ENCODE results near the gene PCID2.

PCID2 gene

GRCh38 chr13:113151745-113152690 lies 56.5 kb downstream of the PCID2 start:
- no peak for DNase-seq (ENCODE audit: insufficient read length, low spot score)
- no peak for FAIRE-seq

GRCh38 chr13:113150550-113151365 lies 57.7 kb downstream of the PCID2 start:
- FAIRE-seq (no peak), DNase-seq (ENCODE audit: insufficient read length, low spot score) (no peak)

- no peak for FAIRE-seq
- no peak for DNase-seq (ENCODE audit: insufficient read length, low spot score)
Observed at GRCh38 chr13:113149711-113150549, 58.5 kb downstream of the PCID2 start.

- FAIRE-seq (no peak), DNase-seq (ENCODE audit: insufficient read length, low spot score) (no peak)
Observed at GRCh38 chr13:113148940-113149503, 59.4 kb downstream of the PCID2 start.

GRCh38 chr13:113148407-113148806 lies 60.1 kb downstream of the PCID2 start:
- FAIRE-seq, result no peak
- no peak for DNase-seq (ENCODE audit: insufficient read length, low spot score)

GRCh38 chr13:113147206-113147605 lies 61.3 kb downstream of the PCID2 start:
- DNase-seq (ENCODE audit: insufficient read length, low spot score), result no peak
- no peak for FAIRE-seq

- FAIRE-seq (no peak), DNase-seq (ENCODE audit: insufficient read length, low spot score) (no peak)
Observed at GRCh38 chr13:113146750-113147149, 61.7 kb downstream of the PCID2 start.

- no peak for DNase-seq (ENCODE audit: insufficient read length, low spot score)
- FAIRE-seq, result no peak
Observed at GRCh38 chr13:113145911-113146598, 62.4 kb downstream of the PCID2 start.

- FAIRE-seq (no peak), DNase-seq (ENCODE audit: insufficient read length, low spot score) (no peak)
Observed at GRCh38 chr13:113145496-113145895, 63.0 kb downstream of the PCID2 start.

- FAIRE-seq, result no peak
- DNase-seq (ENCODE audit: insufficient read length, low spot score), result no peak
Observed at GRCh38 chr13:113144255-113144629, 64.2 kb downstream of the PCID2 start.

GRCh38 chr13:113143466-113144254 lies 64.8 kb downstream of the PCID2 start:
- FAIRE-seq (no peak), DNase-seq (ENCODE audit: insufficient read length, low spot score) (no peak)

GRCh38 chr13:113142876-113143275 lies 65.6 kb downstream of the PCID2 start:
- no peak for FAIRE-seq
- DNase-seq (ENCODE audit: insufficient read length, low spot score), result no peak

GRCh38 chr13:113141601-113141970 lies 66.9 kb downstream of the PCID2 start:
- FAIRE-seq, result no peak
- no peak for DNase-seq (ENCODE audit: insufficient read length, low spot score)

GRCh38 chr13:113140677-113141600 lies 67.5 kb downstream of the PCID2 start:
- DNase-seq (ENCODE audit: insufficient read length, low spot score) (no peak), FAIRE-seq (no peak)

- DNase-seq (ENCODE audit: insufficient read length, low spot score) (no peak), FAIRE-seq (no peak)
Observed at GRCh38 chr13:113139577-113139976, 68.9 kb downstream of the PCID2 start.

GRCh38 chr13:113138792-113139551 lies 69.5 kb downstream of the PCID2 start:
- FAIRE-seq, result no peak

GRCh38 chr13:113137691-113138298 lies 70.7 kb downstream of the PCID2 start:
- DNase-seq (ENCODE audit: insufficient read length, low spot score), result no peak
- no peak for FAIRE-seq

More at GRCh38 chr13:113138792-113139551, 69.5 kb downstream of the PCID2 start:
- DNase-seq (ENCODE audit: insufficient read length, low spot score), result no peak

All from GM19239 (cell line).